Heart left ventricle (tissue), 16 donors: ENCODE data around the gene SERPINB2. TPM values are rescaled to one million over a fixed set of nuclear protein-coding genes. Genes with fewer than 3 reads are reported as not detected.

Source experiments
- ATAC-seq, 4 donors: fragments of 200-7000 bp; cut with Tn5 transposase; one replicate each; pipeline ENCODE4 v1.9.1; 2020 to 2022; ENCODE audit warnings: moderate library complexity in 4 of 4, mild to moderate bottlenecking in 3 of 4, moderate number of reproducible peaks in 1 of 4
- DNase-seq, 5 donors: peaks; one replicate each; pipeline ENCODE4 v3.0.0-alpha.2; 2020
- H3K27ac ChIP-seq, 12 donors: fragments of 200-600 bp; sonication (generic) in 4 of 12; one replicate each; pipeline versions ENCODE4 v1.5.0 to v1.8.0; 2016 to 2022; ENCODE audit warnings: mild to moderate bottlenecking in 2 of 12
- H3K27me3 ChIP-seq, 9 donors: fragments of 200-600 bp; sonication (generic) in 2 of 9; one replicate each; pipeline versions ENCODE4 v1.5.1 to v1.8.0; 2016 to 2022; ENCODE audit warnings: mild to moderate bottlenecking in 3 of 9
- H3K36me3 ChIP-seq, 9 donors: fragments of 200-600 bp; sonication (generic) in 2 of 9; one replicate each; pipeline versions ENCODE4 v1.5.0 to v1.8.0; 2018 to 2022; ENCODE audit warnings: mild to moderate bottlenecking in 2 of 9
- H3K4me1 ChIP-seq, 12 donors: fragments of 200-600 bp; sonication (generic) in 4 of 12; one replicate each; pipeline versions ENCODE4 v1.5.0 to v1.8.0; 2016 to 2022; ENCODE audit warnings: mild to moderate bottlenecking in 3 of 12
- H3K4me3 ChIP-seq, 12 donors: fragments of 200-600 bp; sonication (generic) in 4 of 12; one replicate each; pipeline versions ENCODE4 v1.5.0 to v1.8.0; 2017 to 2022; ENCODE audit warnings: mild to moderate bottlenecking in 9 of 12, moderate library complexity in 4 of 12
- H3K9me3 ChIP-seq, 12 donors: fragments of 200-600 bp; sonication (generic) in 4 of 12; one replicate each; pipeline versions ENCODE4 v1.5.0 to v1.8.0; 2016 to 2022; ENCODE audit warnings: mild to moderate bottlenecking in 1 of 12
- CTCF ChIP-seq, 12 donors: fragments of 200-600 bp; sonication (generic) in 4 of 12; IDR thresholded peaks; one replicate each; pipeline versions ENCODE4 v1.5.0 to v1.8.0; 2018 to 2022; ENCODE audit warnings: antibody characterized with exemption in 12 of 12, mild to moderate bottlenecking in 5 of 12
- POLR2A ChIP-seq, 2 donors: fragments of 450-650 bp; IDR thresholded peaks; one replicate each; pipeline ENCODE4 v1.6.1; 2017; ENCODE audit warnings: antibody characterized with exemption in 2 of 2, mild to moderate bottlenecking in 2 of 2, moderate library complexity in 2 of 2
- WGBS, 4 donors: extraction: QIAGEN DNeasy Blood & Tissue Kit in 2 of 4; methylation state at CpG; one replicate each; pipeline versions ENCODE4 v1.1.5 to v1.1.7; 2013 to 2018; 5-methylcytosine and 5-hydroxymethylcytosine counted together
- intact Hi-C, 10 donors: fragments of 100-400 bp; cut with DNase I; formaldehyde crosslinking; loops; one replicate each; pipeline versions ENCODE4 v1.11.1 to v1.14.2; 2022
- polyA plus RNA-seq, 2 donors: library from polyadenylated mRNA; stranded (reverse); fragments of 200-250 nt; gene quantifications; one replicate each; pipeline ENCODE4 v1.2.3, GENCODE V29; 2013
- total RNA-seq, 9 donors: library from RNA; depleted of rRNA in 2 of 9; stranded (reverse); fragments of >200 nt in 2 of 9; fragmentation: NEBNext Ultra II Directional in 3 of 9; extraction: Animal tissue kit (Norgen Biotek cat#: 25700) in 3 of 9; gene quantifications; one replicate each; pipeline versions ENCODE4 v1.1.0 to v1.2.4, GENCODE V29; 2016 to 2023
- donor health status: ischemic (EF 13 %, LVEDD 7.1; RV severe dilation, severe dysfunction).
- donor health status: healthy with polysubstance abuse.
- donor health status: DM: no; HTN: yes; CAD: no.
- donor health status: DM: no; HTN: no; CAD: no.
- donor health status: ischemic (EF 25% LVEDD 6.9; RV normal size, moderate dysfunction).
- donor health status: ischemic (EF 25% LVEDD 5.7; RV mildly dilated, moderate dysfunction).
- donor health status: healthy.
- donor health status: DM: yes; HTN: yes; CAD: no.
- donor health status: ischemic (EF 35%, LVEDD 5.7; RV mildly dilated, moderate dysfunction).
- donor health status: nonischemic (EF 11% LVEDD 7.7; RV severe dilation, severe dysfunction).
- donor health status: DM: yes; HTN: yes; CAD: no.
- donor health status: PGD.
- donor health status: ischemic (EF 29% LVEDD 5.4; RV normal size, mild dysfunction).
- donor health status: nonischemic (EF 23%, LVEDD 6.1; RV moderate dilation, normal function).

SERPINB2 gene
- total and polyA plus RNA-seq, 11 donors = 0.10 to 1.2 (median 0.28) TPM; not detected in 6

DNA sequence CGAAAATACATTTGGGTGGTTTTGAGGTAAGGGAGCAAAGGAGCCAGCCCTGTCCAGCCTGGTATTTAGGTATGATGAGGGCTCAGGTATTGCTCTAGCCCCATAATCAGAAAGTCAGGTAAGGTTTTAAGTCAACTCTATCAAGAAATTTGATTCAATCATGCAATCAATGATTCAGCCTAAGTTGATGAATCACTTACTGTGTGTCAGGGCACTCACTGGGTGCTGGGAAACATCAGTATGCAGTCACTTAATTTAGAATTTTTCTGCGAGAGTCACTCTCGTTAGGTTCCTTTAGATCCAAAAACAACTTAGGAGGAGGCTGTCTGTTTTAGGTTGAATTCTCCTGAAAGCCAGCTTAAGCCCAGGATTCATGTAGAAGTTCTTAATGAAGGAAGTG is 17.7 kb upstream of the SERPINB2 start:
- Histone ChIP-seq H3K4me3 (no peak overlapping the region), H3K4me1 (no peaks in the 10 kb centered on the region), H3K9me3 (no peaks in the 10 kb centered on the region), H3K36me3 (no peaks in the 10 kb centered on the region), H3K27me3 (peaks cover 0 to 4% (median 0%) of the 10 kb centered on the region in 9 donors), H3K27ac (peak overlapping the region in 1 of 12 donors; percentile 18)
- WGBS, 4 donors = 81 to 90% (median 84%) methylated on average over 3 of the region's 3 CpGs
- intact Hi-C loops = no loop called here
- no peak for TF ChIP-seq CTCF (IDR thresholded peaks at IDR 0.05)
- TF ChIP-seq POLR2A (IDR thresholded peaks at IDR 0.05) = no peak
- no peak for ATAC-seq
- no peak for DNase-seq

DNA sequence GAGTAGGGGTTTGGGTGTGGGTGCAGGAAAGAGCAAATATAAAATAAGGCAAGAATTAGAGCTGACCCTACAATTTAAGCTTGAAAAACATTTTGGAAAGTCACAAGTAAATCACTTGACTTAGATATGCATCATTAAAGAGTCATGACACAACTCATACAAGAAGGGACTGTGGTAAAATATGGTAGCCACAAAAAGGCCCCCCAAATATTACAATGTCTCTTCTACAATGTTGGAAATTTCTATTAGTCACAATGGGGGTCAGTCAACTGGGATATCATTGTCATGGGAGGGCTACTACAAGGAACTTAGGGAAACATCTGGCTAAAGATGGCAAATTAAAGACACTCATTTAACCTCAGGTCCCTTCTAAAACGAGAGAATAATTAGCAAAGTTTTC is 15.7 kb upstream of the SERPINB2 start:
- ATAC-seq = no peak
- H3K4me3 ChIP-seq = no peak overlapping the region
- peaks cover 0 to 4% (median 0%) of the 10 kb centered on the region in 9 donors for H3K27me3 ChIP-seq
- intact Hi-C loops = no loop called here
- H3K36me3 ChIP-seq = no peaks in the 10 kb centered on the region
- TF ChIP-seq POLR2A (IDR thresholded peaks at IDR 0.05) = no peak
- TF ChIP-seq CTCF (IDR thresholded peaks at IDR 0.05) = no peak
- no peak overlapping the region for H3K27ac ChIP-seq
- H3K4me1 ChIP-seq = no peaks in the 10 kb centered on the region
- no peaks in the 10 kb centered on the region for H3K9me3 ChIP-seq
- no peak for DNase-seq
- 43 to 71% (median 60%) methylated on average over 1 of the region's 1 CpG for WGBS, 4 donors

DNA sequence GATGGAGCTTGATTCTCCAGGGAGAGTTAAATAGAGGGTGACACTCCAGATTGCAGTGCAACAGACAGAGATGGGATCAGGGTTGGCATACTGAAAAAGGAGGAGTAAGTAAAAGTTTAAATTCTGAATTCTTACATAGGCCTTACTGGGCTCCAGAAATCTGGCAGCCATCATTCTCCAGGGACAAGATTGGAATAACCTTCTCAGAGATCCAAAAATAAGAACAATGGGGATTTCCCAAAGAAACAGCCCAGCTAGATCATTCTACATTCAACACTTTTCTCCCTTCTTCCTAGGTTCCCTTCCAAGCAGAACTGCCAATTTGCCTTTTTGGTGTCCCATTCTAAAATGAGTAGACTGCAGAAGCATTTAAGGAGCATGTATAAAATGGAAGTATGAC is 14.9 kb upstream of the SERPINB2 start:
- no peak overlapping the region for H3K4me3 ChIP-seq
- ATAC-seq (no peak), DNase-seq (no peak)
- no peaks in the 10 kb centered on the region for H3K9me3 ChIP-seq
- H3K4me1 ChIP-seq = no peaks in the 10 kb centered on the region
- no peaks in the 10 kb centered on the region for H3K36me3 ChIP-seq
- H3K27ac ChIP-seq = no peak overlapping the region
- intact Hi-C loops = no loop called here
- H3K27me3 ChIP-seq = peaks cover 0 to 4% (median 0%) of the 10 kb centered on the region in 9 donors
- TF ChIP-seq CTCF (IDR thresholded peaks at IDR 0.05) = no peak
- no peak for TF ChIP-seq POLR2A (IDR thresholded peaks at IDR 0.05)

- intact Hi-C loops = no loop called here
- H3K27ac ChIP-seq = no peak overlapping the region
- no peak overlapping the region for H3K4me3 ChIP-seq
- ATAC-seq (no peak), DNase-seq (no peak)
- H3K36me3 ChIP-seq = no peaks in the 10 kb centered on the region
- no peaks in the 10 kb centered on the region for H3K9me3 ChIP-seq
- H3K27me3 ChIP-seq = peaks cover 0 to 2% (median 0%) of the 10 kb centered on the region in 9 donors
- TF ChIP-seq POLR2A (IDR thresholded peaks at IDR 0.05) (no peak), CTCF (IDR thresholded peaks at IDR 0.05) (no peak)
- 69 to 81% (median 74%) methylated on average over 3 of the region's 3 CpGs for WGBS, 4 donors
- peaks cover 0 to 10% (median 0%) of the 10 kb centered on the region in 12 donors for H3K4me1 ChIP-seq
Measured at GRCh38 chr18:63878343-63878742, 9.2 kb upstream of the SERPINB2 start.
